HCT116 (cell line): Measurements from ENCODE around the gene NUBPL. TPM values are rescaled to one million over a fixed set of nuclear protein-coding genes. Genes with fewer than 3 reads are reported as not detected.

Experiments used
- ATAC-seq: fragments of 200-7000 bp; cut with Tn5 transposase; 2 replicates; pipeline ENCODE4 v1.9.1; 2020; ENCODE audit warnings: mild to moderate bottlenecking, moderate library complexity
- BruUV-seq: library from RNA; stranded (reverse); fragments of 400-500 nt; replicated peaks from 2 replicates; lab custom pipeline; 2021; lab: Mats Ljungman, UMichigan
- CTCF ChIA-PET: fragments of 300-600 bp; sonication (Branson Sonifier 250); formaldehyde crosslinking; loops from one replicate; lab custom pipeline; 2021; ENCODE audit warnings: antibody characterized with exemption; lab: Charles Lee
- POLR2A ChIA-PET: fragments of 300-600, 350-600 bp; sonication (Branson Sonifier 250); formaldehyde crosslinking; loops from one replicate; lab custom pipeline; 2021; ENCODE audit warnings: antibody characterized with exemption; lab: Charles Lee
- RAD21 ChIA-PET, 2 experiments: fragments of 300-600 bp; sonication (Branson Sonifier 250); formaldehyde crosslinking; loops; one replicate each; lab custom pipeline; 2023; ENCODE audit warnings: low total read pairs in 2 of 2; ENCODE audit not compliant: uncharacterized antibody in 2 of 2, unreplicated experiment in 2 of 2, low non-redundant PET in 1 of 2; lab: Charles Lee
- DNase-seq: peaks from one replicate; pipeline ENCODE4 v3.0.0-alpha.2; 2010; ENCODE audit warnings: low read depth, low spot score
- H2AFZ ChIP-seq: fragments of 200-600 bp; shearing (Covaris generic), sonication (generic); 2 replicates; pipeline ENCODE4 v1.6.1; 2017; ENCODE audit warnings: low read depth, mixed run types, mixed read lengths, antibody characterized with exemption, low read length; ENCODE audit not compliant: poor library complexity, severe bottlenecking
- H3K27ac ChIP-seq: 2 replicates; pipeline ENCODE4 v1.5.1; 2012; ENCODE audit warnings: low read depth, low read length
- H3K27me3 ChIP-seq: fragments of 200-600 bp; sonication (generic); 2 replicates; pipeline ENCODE4 v1.6.1; 2016; ENCODE audit warnings: mixed run types, low read length, mixed read lengths; ENCODE audit not compliant: insufficient read depth
- H3K36me3 ChIP-seq, 2 experiments: fragments of 200-500 bp in 1 of 2; fragments of 200-600 bp in 1 of 2; sonication (Bioruptor generic) in 1 of 2; sonication (generic) in 1 of 2; 2 replicates each; pipeline versions ENCODE4 v1.5.1 to v1.6.1; 2014 to 2016; ENCODE audit warnings: low read length in 2 of 2, inconsistent platforms in 1 of 2, mixed read lengths in 1 of 2, mixed run types in 1 of 2; ENCODE audit not compliant: insufficient read depth in 2 of 2, control insufficient read depth in 1 of 2
- H3K4me1 ChIP-seq, 2 experiments: fragments of 200-600 bp in 1 of 2; sonication (generic) in 1 of 2; 2 replicates each; pipeline versions ENCODE4 v1.5.1 to v1.6.1; 2012 to 2017; ENCODE audit warnings: low read length in 2 of 2, inconsistent platforms in 1 of 2, mild to moderate bottlenecking in 1 of 2, mixed read lengths in 1 of 2, mixed run types in 1 of 2, moderate library complexity in 1 of 2; ENCODE audit not compliant: insufficient read depth in 2 of 2, control insufficient read depth in 1 of 2
- H3K4me2 ChIP-seq: fragments of 200-600 bp; sonication (generic); 2 replicates; pipeline ENCODE4 v1.6.1; 2017; ENCODE audit warnings: mixed run types, low read length, mixed read lengths
- H3K4me3 ChIP-seq, 2 experiments: fragments of 200-600 bp in 1 of 2; sonication (generic) in 1 of 2; replicated peaks in 1 of 2; 2 replicates each; pipeline ENCODE4 v1.5.1; 2011 to 2016; ENCODE audit warnings: low read length in 2 of 2, control low read depth in 1 of 2, low read depth in 1 of 2, mild to moderate bottlenecking in 1 of 2, mixed read lengths in 1 of 2, mixed run types in 1 of 2
- H3K79me2 ChIP-seq: fragments of 200-600 bp; sonication (generic); 2 replicates; pipeline ENCODE4 v1.6.1; 2017; ENCODE audit warnings: mild to moderate bottlenecking, mixed run types, low read length, moderate library complexity, mixed read lengths; ENCODE audit not compliant: insufficient read depth
- H3K9ac ChIP-seq: fragments of 200-600 bp; sonication (generic); 2 replicates; pipeline ENCODE4 v1.6.1; 2016; ENCODE audit warnings: low read length, mixed read lengths
- H3K9me2 ChIP-seq: fragments of 200-600 bp; sonication (generic), shearing (Covaris generic); 2 replicates; pipeline ENCODE4 v1.6.1; 2017; ENCODE audit warnings: mixed run types, mild to moderate bottlenecking, moderate library complexity; ENCODE audit not compliant: insufficient read depth
- H3K9me3 ChIP-seq, 2 experiments: fragments of 200-500 bp in 1 of 2; fragments of 200-600 bp in 1 of 2; sonication (Bioruptor generic) in 1 of 2; sonication (generic) in 1 of 2; 2 replicates each; pipeline ENCODE4 v1.6.1; 2014 to 2017; ENCODE audit warnings: low read length in 2 of 2, mixed read lengths in 2 of 2, inconsistent platforms in 1 of 2, low read depth in 1 of 2, mild to moderate bottlenecking in 1 of 2, mixed run types in 1 of 2, moderate library complexity in 1 of 2; ENCODE audit not compliant: control insufficient read depth in 1 of 2, insufficient read depth in 1 of 2
- H4K20me1 ChIP-seq: fragments of 200-600 bp; sonication (generic), shearing (Covaris generic); 2 replicates; pipeline ENCODE4 v1.6.1; 2017; ENCODE audit warnings: mixed run types, mild to moderate bottlenecking, moderate library complexity; ENCODE audit not compliant: insufficient read depth
- CEBPB ChIP-seq: IDR thresholded peaks from 2 replicates; pipeline ENCODE4 v1.6.1; 2012; ENCODE audit warnings: low read depth
- CTCF ChIP-seq, 3 experiments: fragments of 200-600 bp in 1 of 3; sonication (generic) in 1 of 3; IDR thresholded peaks in 2 of 3; conservative IDR thresholded peaks in 1 of 3; 2 replicates each; pipeline ENCODE4 v1.5.1; 2012 to 2017; ENCODE audit warnings: low read depth in 2 of 3, low read length in 2 of 3, antibody characterized with exemption in 1 of 3, borderline replicate concordance in 1 of 3, control low read depth in 1 of 3, mild to moderate bottlenecking in 1 of 3, mixed read lengths in 1 of 3, mixed run types in 1 of 3, moderate library complexity in 1 of 3; ENCODE audit not compliant: insufficient read depth in 1 of 3
- EGR1 ChIP-seq: IDR thresholded peaks from 2 replicates; pipeline ENCODE4 v1.6.1; 2012; ENCODE audit warnings: low read depth
- EZH2 ChIP-seq: fragments of 200-600 bp; sonication (generic); IDR thresholded peaks from 2 replicates; pipeline ENCODE4 v1.6.1; 2017; ENCODE audit warnings: antibody characterized with exemption, mixed run types
- EZH2phosphoT487 ChIP-seq: fragments of 200-600 bp; IDR thresholded peaks from 2 replicates; pipeline ENCODE4 v1.6.1; 2018; ENCODE audit warnings: antibody characterized with exemption, borderline replicate concordance
- FOSL1 ChIP-seq: IDR thresholded peaks from 2 replicates; pipeline ENCODE4 v1.6.1; 2012; ENCODE audit warnings: low read depth
- MAX ChIP-seq: IDR thresholded peaks from 2 replicates; pipeline ENCODE4 v1.6.1; 2012
- POLR2A ChIP-seq: IDR thresholded peaks from 2 replicates; pipeline ENCODE4 v1.7.0; 2011; ENCODE audit warnings: borderline replicate concordance; ENCODE audit not compliant: insufficient read depth, insufficient read length; ENCODE audit errors: extremely low read depth
- POLR2AphosphoS5 ChIP-seq: IDR thresholded peaks from 2 replicates; pipeline ENCODE4 v1.6.1; 2011; ENCODE audit warnings: mild to moderate bottlenecking, low read depth, low read length, moderate library complexity
- SIN3A ChIP-seq: IDR thresholded peaks from 2 replicates; pipeline ENCODE4 v1.6.1; 2012; ENCODE audit warnings: low read depth
- SRF ChIP-seq: IDR thresholded peaks from 2 replicates; pipeline ENCODE4 v1.6.1; 2012; ENCODE audit warnings: low read depth
- TCF7L2 ChIP-seq: IDR thresholded peaks from 2 replicates; pipeline ENCODE4 v1.7.0; 2011; ENCODE audit warnings: borderline replicate concordance, inconsistent platforms; ENCODE audit not compliant: insufficient read depth, insufficient read length; ENCODE audit errors: extremely low read depth
- YY1 ChIP-seq: IDR thresholded peaks from 2 replicates; pipeline ENCODE4 v1.6.1; 2011; ENCODE audit warnings: low read length, low read depth, moderate library complexity, mild to moderate bottlenecking; ENCODE audit not compliant: insufficient replicate concordance; ENCODE audit errors: extremely low read depth
- intact Hi-C: fragments of 100-400 bp; cut with micrococcal nuclease; formaldehyde crosslinking; loops from 2 replicates; pipeline ENCODE4 v1.10.0; 2022
- total RNA-seq: library from RNA; stranded (reverse); gene quantifications from one replicate; pipeline ENCODE4 v1.2.1, GENCODE V29; 2021; ENCODE audit not compliant: unreplicated experiment
- TF ChIP-seq, protein P1 (sequence below): IDR thresholded peaks from 2 replicates; pipeline ENCODE4 v1.6.1; 2011; ENCODE audit warnings: mild to moderate bottlenecking, low read length, moderate library complexity; ENCODE audit not compliant: insufficient replicate concordance; ENCODE audit errors: extremely low read depth
- TF ChIP-seq, protein P2 (sequence below): IDR thresholded peaks from 2 replicates; pipeline ENCODE4 v1.6.1; 2012; ENCODE audit warnings: low read depth

The NUBPL gene
- total RNA-seq, 1 experiment from 2014 or later: 11.3 TPM

DNA sequence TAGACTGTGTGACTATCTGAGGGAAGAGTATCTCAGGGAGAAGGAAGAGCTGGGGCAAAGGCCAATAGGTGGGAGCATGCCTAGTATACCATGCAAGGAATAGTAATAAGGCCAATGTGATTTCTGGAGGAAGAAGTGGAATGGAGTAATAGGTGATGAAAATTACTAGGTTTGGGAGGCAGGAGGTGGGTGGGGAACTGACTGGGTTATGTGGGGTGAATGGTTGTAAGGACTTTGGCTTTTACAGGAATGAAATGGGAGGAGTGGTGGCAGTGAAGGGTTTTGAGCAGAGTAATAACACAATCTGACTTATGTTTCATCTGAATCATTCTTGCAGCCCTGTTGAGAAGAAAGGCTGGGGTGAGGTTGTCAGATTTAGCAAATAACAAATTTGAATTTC, 30.9 kb downstream of the NUBPL start:
- Histone ChIP-seq H3K4me1 (no peaks in the 10 kb centered on the region), H3K9ac (no peak overlapping the region), H3K79me2 (no peaks in the 10 kb centered on the region), H4K20me1 (no peaks in the 10 kb centered on the region), H3K9me3 (no peaks in the 10 kb centered on the region), H3K4me3 (no peak overlapping the region), H3K27me3 (no peaks in the 10 kb centered on the region), H3K9me2 (no peaks in the 10 kb centered on the region), H3K36me3 (no peaks in the 10 kb centered on the region)
- DNase-seq (no peak), ATAC-seq (no peak)
- intact Hi-C loops: no loop called here
- BruUV-seq: no TSS peak
- CTCF ChIA-PET: interaction anchor here (0.6 kb wide), 1 partner anchor 10 kb away, joined by 3 read pairs; no protein-coding TSS in a partner anchor
- POLR2A ChIA-PET: no interaction called here
- RAD21 ChIA-PET: no interaction called here
- TF ChIP-seq MAX (no peak), EZH2 (no peak), CTCF (IDR thresholded peaks at IDR 0.05 in 2 of 3, conservative IDR thresholded peaks at IDR 0.05 in 1 of 3; ENCODE audit: borderline replicate concordance in 1 of 3, insufficient read depth in 1 of 3, low read depth in 2 of 3, low read length in 2 of 3) (no peak), FOSL1 (no peak), POLR2AphosphoS5 (no peak), EGR1 (no peak), EZH2phosphoT487 (no peak), CEBPB (no peak), SIN3A (no peak), TCF7L2 (no peak), POLR2A (no peak), SRF (no peak), YY1 (no peak)
- TF ChIP-seq, protein P1, sequence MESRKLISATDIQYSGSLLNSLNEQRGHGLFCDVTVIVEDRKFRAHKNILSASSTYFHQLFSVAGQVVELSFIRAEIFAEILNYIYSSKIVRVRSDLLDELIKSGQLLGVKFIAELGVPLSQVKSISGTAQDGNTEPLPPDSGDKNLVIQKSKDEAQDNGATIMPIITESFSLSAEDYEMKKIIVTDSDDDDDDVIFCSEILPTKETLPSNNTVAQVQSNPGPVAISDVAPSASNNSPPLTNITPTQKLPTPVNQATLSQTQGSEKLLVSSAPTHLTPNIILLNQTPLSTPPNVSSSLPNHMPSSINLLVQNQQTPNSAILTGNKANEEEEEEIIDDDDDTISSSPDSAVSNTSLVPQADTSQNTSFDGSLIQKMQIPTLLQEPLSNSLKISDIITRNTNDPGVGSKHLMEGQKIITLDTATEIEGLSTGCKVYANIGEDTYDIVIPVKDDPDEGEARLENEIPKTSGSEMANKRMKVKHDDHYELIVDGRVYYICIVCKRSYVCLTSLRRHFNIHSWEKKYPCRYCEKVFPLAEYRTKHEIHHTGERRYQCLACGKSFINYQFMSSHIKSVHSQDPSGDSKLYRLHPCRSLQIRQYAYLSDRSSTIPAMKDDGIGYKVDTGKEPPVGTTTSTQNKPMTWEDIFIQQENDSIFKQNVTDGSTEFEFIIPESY: no peak
- TF ChIP-seq, protein P2, sequence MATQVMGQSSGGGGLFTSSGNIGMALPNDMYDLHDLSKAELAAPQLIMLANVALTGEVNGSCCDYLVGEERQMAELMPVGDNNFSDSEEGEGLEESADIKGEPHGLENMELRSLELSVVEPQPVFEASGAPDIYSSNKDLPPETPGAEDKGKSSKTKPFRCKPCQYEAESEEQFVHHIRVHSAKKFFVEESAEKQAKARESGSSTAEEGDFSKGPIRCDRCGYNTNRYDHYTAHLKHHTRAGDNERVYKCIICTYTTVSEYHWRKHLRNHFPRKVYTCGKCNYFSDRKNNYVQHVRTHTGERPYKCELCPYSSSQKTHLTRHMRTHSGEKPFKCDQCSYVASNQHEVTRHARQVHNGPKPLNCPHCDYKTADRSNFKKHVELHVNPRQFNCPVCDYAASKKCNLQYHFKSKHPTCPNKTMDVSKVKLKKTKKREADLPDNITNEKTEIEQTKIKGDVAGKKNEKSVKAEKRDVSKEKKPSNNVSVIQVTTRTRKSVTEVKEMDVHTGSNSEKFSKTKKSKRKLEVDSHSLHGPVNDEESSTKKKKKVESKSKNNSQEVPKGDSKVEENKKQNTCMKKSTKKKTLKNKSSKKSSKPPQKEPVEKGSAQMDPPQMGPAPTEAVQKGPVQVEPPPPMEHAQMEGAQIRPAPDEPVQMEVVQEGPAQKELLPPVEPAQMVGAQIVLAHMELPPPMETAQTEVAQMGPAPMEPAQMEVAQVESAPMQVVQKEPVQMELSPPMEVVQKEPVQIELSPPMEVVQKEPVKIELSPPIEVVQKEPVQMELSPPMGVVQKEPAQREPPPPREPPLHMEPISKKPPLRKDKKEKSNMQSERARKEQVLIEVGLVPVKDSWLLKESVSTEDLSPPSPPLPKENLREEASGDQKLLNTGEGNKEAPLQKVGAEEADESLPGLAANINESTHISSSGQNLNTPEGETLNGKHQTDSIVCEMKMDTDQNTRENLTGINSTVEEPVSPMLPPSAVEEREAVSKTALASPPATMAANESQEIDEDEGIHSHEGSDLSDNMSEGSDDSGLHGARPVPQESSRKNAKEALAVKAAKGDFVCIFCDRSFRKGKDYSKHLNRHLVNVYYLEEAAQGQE: no peak
- TF ChIP-seq, all 23 proteins: peak for 0
- H3K27ac ChIP-seq: no peak overlapping the region
- H3K4me2 ChIP-seq: no peak overlapping the region
- H2AFZ ChIP-seq: no peak overlapping the region
